Embryonic facial prominence (tissue), 1 donor: ENCODE results near the gene ATPAF2.
"Not testable (repeated sequence)": the region's sequence is repeated elsewhere in the genome, so short reads cannot be mapped to it uniquely, and the experiment has no call there.

ENCODE experiments used
- DNase-seq: peaks from one replicate; pipeline ENCODE4 v3.0.0-alpha.2; 2016; ENCODE audit errors: extremely low spot score

ATPAF2 gene

GRCh38 chr17:18009609-18010420 lies 29.2 kb downstream of the ATPAF2 start:
- DNase-seq = no peak

- no peak for DNase-seq
Measured at GRCh38 chr17:18008496-18009268, 30.3 kb downstream of the ATPAF2 start.

- DNase-seq = no peak
Measured at GRCh38 chr17:18006495-18007239, 32.3 kb downstream of the ATPAF2 start.

- no peak for DNase-seq
Measured at GRCh38 chr17:18005496-18005895, 33.5 kb downstream of the ATPAF2 start.

- DNase-seq = no peak
Measured at GRCh38 chr17:18004884-18005305, 34.1 kb downstream of the ATPAF2 start.

- no peak for DNase-seq
Measured at GRCh38 chr17:18004345-18004744, 34.6 kb downstream of the ATPAF2 start.

- DNase-seq = no peak
Measured at GRCh38 chr17:18002171-18002570, 36.8 kb downstream of the ATPAF2 start.

- DNase-seq = no peak
Measured at GRCh38 chr17:18000030-18000408, 38.9 kb downstream of the ATPAF2 start.

- DNase-seq = no peak
Measured at GRCh38 chr17:17999364-18000029, 39.5 kb downstream of the ATPAF2 start.

- DNase-seq = no peak
Measured at GRCh38 chr17:17998934-17999333, 40.0 kb downstream of the ATPAF2 start.

GRCh38 chr17:17995887-17996286 lies 43.1 kb downstream of the ATPAF2 start:
- not testable (repeated sequence) for DNase-seq

- DNase-seq = no peak
Measured at GRCh38 chr17:17994271-17995069, 44.5 kb downstream of the ATPAF2 start.

GRCh38 chr17:17993852-17994251 lies 45.1 kb downstream of the ATPAF2 start:
- no peak for DNase-seq

GRCh38 chr17:17993366-17993765 lies 45.6 kb downstream of the ATPAF2 start:
- no peak for DNase-seq

- no peak for DNase-seq
Measured at GRCh38 chr17:17990282-17990681, 48.7 kb downstream of the ATPAF2 start.

GRCh38 chr17:17989618-17990017 lies 49.4 kb downstream of the ATPAF2 start:
- DNase-seq = no peak

GRCh38 chr17:17989081-17989480 lies 49.9 kb downstream of the ATPAF2 start:
- DNase-seq = no peak

- DNase-seq = no peak
Measured at GRCh38 chr17:17988427-17988945, 50.5 kb downstream of the ATPAF2 start.

- no peak for DNase-seq
Measured at GRCh38 chr17:17987901-17988300, 51.1 kb downstream of the ATPAF2 start.

GRCh38 chr17:17987187-17987896 lies 51.6 kb downstream of the ATPAF2 start:
- DNase-seq = no peak
